ENCODE data around the gene TRAM2. TPM values are rescaled to one million over a fixed set of nuclear protein-coding genes. Genes with fewer than 3 reads are reported as not detected.

Gene TRAM2
- total RNA-seq, 1 experiment from 2014 or later = 17.7 TPM

DNA sequence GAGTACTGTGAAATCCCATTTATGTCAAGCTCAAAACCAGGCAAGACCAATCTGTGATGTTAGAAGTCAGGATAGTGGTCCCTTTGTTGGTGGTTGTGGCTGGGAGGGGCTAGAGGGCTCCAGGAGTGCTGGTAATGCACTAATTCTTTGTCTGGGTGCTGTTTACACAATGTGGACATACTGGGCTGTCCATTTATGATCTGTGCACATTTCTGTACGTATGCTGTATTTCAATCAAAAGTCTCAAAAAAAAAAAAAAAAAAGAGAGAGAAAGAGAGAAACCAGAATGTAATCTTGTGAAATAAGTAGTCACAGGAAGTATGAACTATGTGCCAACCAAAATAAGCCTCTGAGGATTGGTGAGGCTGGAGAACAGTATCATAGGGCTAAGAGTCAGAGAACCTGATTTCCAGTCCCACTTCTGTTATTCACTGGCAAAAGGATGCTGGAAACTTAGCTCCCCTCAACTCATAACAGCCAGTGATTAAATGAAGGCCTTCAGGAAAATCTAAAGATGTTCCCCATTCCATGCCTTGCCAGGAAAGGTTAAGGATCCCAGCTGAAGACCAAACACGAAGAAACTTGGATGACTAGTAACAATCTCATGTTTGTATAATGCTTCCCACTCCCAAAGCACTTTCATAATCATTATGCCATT lies 19.6 kb upstream of the TRAM2 start:
- DNase-seq (no peak), ATAC-seq (no peak)
- no peaks in the 10 kb centered on the region for H3K79me2 ChIP-seq (ENCODE audit: low read length)
- H2AFZ ChIP-seq (ENCODE audit: low read length) = no peak overlapping the region
- TF ChIP-seq, protein P1, sequence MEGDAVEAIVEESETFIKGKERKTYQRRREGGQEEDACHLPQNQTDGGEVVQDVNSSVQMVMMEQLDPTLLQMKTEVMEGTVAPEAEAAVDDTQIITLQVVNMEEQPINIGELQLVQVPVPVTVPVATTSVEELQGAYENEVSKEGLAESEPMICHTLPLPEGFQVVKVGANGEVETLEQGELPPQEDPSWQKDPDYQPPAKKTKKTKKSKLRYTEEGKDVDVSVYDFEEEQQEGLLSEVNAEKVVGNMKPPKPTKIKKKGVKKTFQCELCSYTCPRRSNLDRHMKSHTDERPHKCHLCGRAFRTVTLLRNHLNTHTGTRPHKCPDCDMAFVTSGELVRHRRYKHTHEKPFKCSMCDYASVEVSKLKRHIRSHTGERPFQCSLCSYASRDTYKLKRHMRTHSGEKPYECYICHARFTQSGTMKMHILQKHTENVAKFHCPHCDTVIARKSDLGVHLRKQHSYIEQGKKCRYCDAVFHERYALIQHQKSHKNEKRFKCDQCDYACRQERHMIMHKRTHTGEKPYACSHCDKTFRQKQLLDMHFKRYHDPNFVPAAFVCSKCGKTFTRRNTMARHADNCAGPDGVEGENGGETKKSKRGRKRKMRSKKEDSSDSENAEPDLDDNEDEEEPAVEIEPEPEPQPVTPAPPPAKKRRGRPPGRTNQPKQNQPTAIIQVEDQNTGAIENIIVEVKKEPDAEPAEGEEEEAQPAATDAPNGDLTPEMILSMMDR (conservative IDR thresholded peaks at IDR 0.05; ENCODE audit: low read depth, low read length) = no peak
- TF ChIP-seq EZH2phosphoT487 (IDR thresholded peaks at IDR 0.05; ENCODE audit: borderline replicate concordance, low read length) (no peak), EZH2 (IDR thresholded peaks at IDR 0.05; ENCODE audit: low read length, unreplicated experiment) (no peak)
- H3K4me1 ChIP-seq (ENCODE audit: insufficient read depth, low read length) = 0 out of 2 replicates have a peak, but pooled peaks cover 7% of the 10 kb centered on the region
- no peaks in the 10 kb centered on the region for H3K36me3 ChIP-seq (ENCODE audit: low read depth, low read length)
- ChIA-PET CTCF (no interaction called here), POLR2A (ENCODE audit: unreplicated experiment) (no interaction called here)
- no peaks in the 10 kb centered on the region for H3K27me3 ChIP-seq (ENCODE audit: low read length)
- BruUV-seq (replicated peaks) = no TSS peak
- no peak overlapping the region for H3K9ac ChIP-seq (ENCODE audit: low read length)
- H3K4me3 ChIP-seq (ENCODE audit: low read length) = no peak overlapping the region
- H3K9me3 ChIP-seq (ENCODE audit: low read length) = no peaks in the 10 kb centered on the region
- H3F3A ChIP-seq (ENCODE audit: low read length, unreplicated experiment) = no peaks in the 10 kb centered on the region
- no peak overlapping the region for H3K27ac ChIP-seq (ENCODE audit: low read length)
- H3K9me2 ChIP-seq (replicated peaks; ENCODE audit: low read length) = no peaks in the 10 kb centered on the region
- intact Hi-C loops (cut with micrococcal nuclease) = loop anchor here (5.0 kb wide), 1 partner anchor 66 kb away; no protein-coding TSS in a partner anchor
- H4K20me1 ChIP-seq (ENCODE audit: low read length) = no peaks in the 10 kb centered on the region
- no peak overlapping the region for H3K4me2 ChIP-seq (ENCODE audit: low read length)

DNA sequence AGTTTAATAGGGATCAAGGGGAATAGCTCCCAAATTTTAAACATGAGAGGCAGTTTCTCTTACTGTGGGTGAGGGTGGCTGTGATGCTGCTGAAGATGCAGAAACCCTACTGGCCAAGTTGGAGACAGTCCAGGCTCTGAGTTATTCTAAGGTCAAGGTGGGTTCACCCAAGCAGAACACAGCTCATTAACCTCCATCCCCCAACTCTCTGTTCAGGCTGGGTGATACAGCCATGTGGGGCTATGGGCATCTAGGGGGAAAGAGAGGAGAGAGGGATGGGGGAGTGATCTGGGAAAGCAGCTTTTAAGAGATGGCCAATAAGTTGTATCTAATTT lies 18.9 kb upstream of the TRAM2 start:
- intact Hi-C loops (cut with micrococcal nuclease) = loop anchor here (5.0 kb wide), 1 partner anchor 67 kb away; no protein-coding TSS in a partner anchor
- no peak overlapping the region for H3K4me2 ChIP-seq (ENCODE audit: low read length)
- no peak for ATAC-seq

More for the DNA sequence above, 18.9 kb upstream of the TRAM2 start:
- no peak overlapping the region for H3K9ac ChIP-seq (ENCODE audit: low read length)
- ChIA-PET POLR2A (ENCODE audit: unreplicated experiment) (no interaction called here), CTCF (interaction anchor here (0.6 kb wide), 1 partner anchor 266 kb away, joined by 3 read pairs; no protein-coding TSS in a partner anchor)
- no TSS peak for BruUV-seq (replicated peaks)
- no peaks in the 10 kb centered on the region for H3K9me2 ChIP-seq (replicated peaks; ENCODE audit: low read length)
- TF ChIP-seq, protein P1 (conservative IDR thresholded peaks at IDR 0.05; ENCODE audit: low read depth, low read length) = no peak
- TF ChIP-seq EZH2phosphoT487 (IDR thresholded peaks at IDR 0.05; ENCODE audit: borderline replicate concordance, low read length) (no peak), EZH2 (IDR thresholded peaks at IDR 0.05; ENCODE audit: low read length, unreplicated experiment) (no peak)
- DNase-seq = no peak
- no peaks in the 10 kb centered on the region for H3K79me2 ChIP-seq (ENCODE audit: low read length)
- H3F3A ChIP-seq (ENCODE audit: low read length, unreplicated experiment) = no peaks in the 10 kb centered on the region
- 0 out of 2 replicates have a peak, but pooled peaks cover 7% of the 10 kb centered on the region for H3K4me1 ChIP-seq (ENCODE audit: insufficient read depth, low read length)
- no peak overlapping the region for H2AFZ ChIP-seq (ENCODE audit: low read length)
- H3K9me3 ChIP-seq (ENCODE audit: low read length) = no peaks in the 10 kb centered on the region
- H3K27me3 ChIP-seq (ENCODE audit: low read length) = no peaks in the 10 kb centered on the region
- no peaks in the 10 kb centered on the region for H3K36me3 ChIP-seq (ENCODE audit: low read depth, low read length)
- no peaks in the 10 kb centered on the region for H4K20me1 ChIP-seq (ENCODE audit: low read length)
- no peak overlapping the region for H3K27ac ChIP-seq (ENCODE audit: low read length)
- H3K4me3 ChIP-seq (ENCODE audit: low read length) = no peak overlapping the region

Data from PC-3 (cell line).